Kidney tubule cell (primary cell): ENCODE results near the gene SYT5.
A peak's percentile ranks its signal among the peaks of the same experiment; 100 is the strongest.
"Not testable (repeated sequence)": the region's sequence is repeated elsewhere in the genome, so short reads cannot be mapped to it uniquely, and the experiment has no call there.

ENCODE experiments used
- DNase-seq: peaks from one replicate; pipeline ENCODE4 v3.0.0-alpha.2; 2018; ENCODE audit warnings: low spot score

The SYT5 gene

DNA sequence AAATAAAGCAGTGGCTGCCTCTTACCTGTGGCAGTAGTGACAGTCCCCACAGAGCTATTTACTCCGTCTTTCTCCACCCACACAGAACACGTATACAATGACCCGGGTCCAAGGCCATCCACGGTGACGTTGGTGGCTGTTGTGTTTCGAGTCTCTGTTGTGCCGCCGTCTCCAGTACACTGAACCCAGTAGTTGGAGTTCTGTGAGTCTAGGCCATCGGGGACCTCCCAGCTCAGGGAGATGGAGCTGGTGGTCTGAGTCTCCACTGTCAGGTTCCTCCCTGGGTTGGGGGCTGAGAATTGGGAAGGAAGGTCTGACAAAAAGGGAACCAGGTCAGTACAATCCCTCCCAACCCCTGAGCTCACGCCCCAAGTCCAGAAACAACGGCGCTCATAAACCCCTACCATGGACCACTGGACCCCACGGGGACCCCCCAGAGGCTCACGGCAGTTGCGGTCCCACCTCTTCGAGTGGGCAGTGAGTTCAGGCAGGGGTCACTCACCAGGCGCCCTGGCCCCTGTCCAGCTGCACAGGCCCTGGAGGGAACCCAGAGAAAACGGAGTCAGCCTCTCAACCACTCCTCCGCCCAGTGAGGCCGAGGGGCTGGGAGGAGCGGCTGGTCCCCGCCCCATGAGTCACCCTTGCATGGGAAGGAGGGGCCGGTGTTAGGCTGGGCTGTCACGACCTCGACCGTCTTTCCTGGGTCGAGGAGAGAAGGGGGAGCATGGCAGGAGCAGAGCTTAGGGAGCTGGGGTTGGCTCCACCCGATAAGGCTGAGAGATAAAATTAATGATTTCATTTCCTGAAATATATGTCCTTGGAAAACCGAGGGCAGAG lies 26.8 kb upstream of the SYT5 start:
- peak; percentile 88 for DNase-seq

DNA sequence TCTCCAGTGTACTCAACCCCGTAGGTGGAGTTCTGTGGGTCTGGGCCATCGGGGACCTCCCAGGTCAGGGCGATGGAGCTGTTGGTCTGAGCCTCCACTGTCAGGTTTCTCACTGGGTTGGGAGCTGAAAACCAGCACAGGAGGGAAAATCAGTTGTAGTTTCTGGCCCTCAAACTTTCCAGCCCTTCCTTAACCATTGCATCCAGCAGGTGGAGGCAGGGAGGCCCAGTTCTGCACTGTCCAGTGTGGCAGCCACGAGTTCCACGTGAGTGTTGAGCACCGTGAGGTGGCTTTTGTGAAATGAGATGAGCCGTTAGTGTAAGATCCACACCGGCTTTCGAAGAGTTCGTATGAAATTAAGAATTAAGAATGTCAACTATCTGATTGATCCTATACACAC lies 22.1 kb upstream of the SYT5 start:
- not testable (repeated sequence) for DNase-seq

GRCh38 chr19:55199620-55200204 lies 19.6 kb upstream of the SYT5 start:
- no peak for DNase-seq

- no peak for DNase-seq
Observed at GRCh38 chr19:55198651-55199050, 18.6 kb upstream of the SYT5 start.

GRCh38 chr19:55197528-55197927 lies 17.4 kb upstream of the SYT5 start:
- no peak for DNase-seq

DNA sequence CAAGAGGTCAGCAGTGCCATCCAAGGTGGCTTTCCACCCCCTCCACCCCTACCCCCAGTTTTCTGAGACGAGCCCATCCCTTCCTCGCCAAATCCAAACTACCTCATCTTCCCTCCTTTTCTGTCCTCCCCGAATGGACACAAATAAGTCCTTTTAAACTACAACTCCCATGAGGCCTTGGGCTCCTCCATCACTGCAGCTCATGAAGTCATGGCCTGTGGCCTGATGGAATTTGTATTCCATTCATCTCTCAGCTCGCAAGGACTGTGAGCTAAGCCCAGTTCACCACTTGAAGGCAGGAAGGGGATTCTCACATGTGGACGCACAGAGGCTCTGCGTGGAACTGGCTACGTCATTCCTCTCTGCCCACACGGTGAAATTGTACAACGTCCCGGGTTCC lies 16.7 kb upstream of the SYT5 start:
- DNase-seq = no peak

DNA sequence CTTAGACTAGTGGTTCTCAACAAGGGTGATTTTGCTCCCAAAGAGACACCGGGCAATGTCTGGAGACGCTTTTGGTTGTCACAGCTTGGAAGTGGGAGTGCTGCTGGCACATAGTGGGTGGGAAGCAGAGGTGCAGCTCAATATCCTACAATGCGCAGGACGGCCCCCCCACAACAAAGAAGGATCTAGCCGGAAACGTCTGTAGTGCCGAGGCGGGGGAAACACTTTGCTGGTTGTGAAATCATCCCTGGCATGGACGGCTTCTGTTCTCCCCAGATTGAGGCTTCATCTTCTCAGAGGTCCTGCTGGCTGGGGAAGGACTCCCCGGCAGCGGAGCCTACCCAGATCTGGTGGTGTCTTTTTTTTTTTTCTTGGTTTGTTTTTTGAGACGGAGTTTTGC lies 13.4 kb upstream of the SYT5 start:
- no peak for DNase-seq

- peak; percentile 55 for DNase-seq
Observed at GRCh38 chr19:55189403-55189835, 9.3 kb upstream of the SYT5 start.

GRCh38 chr19:55188625-55189024 lies 8.5 kb upstream of the SYT5 start:
- DNase-seq = peak; percentile 32

GRCh38 chr19:55186080-55186479 lies 6.0 kb upstream of the SYT5 start:
- no peak for DNase-seq

DNA sequence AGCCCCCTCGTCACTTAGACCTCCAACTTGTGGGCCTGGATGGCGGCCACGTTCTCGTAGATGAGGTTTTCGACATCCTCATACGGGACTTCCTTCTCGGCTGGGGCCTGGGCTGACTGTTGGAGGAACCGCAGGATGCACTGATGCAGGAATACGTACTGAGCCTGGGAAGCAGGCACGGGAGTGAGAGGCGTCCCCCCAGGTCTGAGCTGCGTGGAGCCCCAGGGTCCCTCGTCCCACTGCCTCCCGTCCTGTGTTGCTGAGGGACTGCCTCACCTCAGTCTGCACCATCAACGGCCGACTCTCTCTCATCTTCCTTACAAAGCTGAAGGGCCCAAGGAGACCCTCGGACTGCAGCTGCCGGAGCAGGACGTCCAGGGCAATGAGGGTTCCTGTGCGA lies 1.7 kb upstream of the SYT5 start:
- DNase-seq = no peak

DNA sequence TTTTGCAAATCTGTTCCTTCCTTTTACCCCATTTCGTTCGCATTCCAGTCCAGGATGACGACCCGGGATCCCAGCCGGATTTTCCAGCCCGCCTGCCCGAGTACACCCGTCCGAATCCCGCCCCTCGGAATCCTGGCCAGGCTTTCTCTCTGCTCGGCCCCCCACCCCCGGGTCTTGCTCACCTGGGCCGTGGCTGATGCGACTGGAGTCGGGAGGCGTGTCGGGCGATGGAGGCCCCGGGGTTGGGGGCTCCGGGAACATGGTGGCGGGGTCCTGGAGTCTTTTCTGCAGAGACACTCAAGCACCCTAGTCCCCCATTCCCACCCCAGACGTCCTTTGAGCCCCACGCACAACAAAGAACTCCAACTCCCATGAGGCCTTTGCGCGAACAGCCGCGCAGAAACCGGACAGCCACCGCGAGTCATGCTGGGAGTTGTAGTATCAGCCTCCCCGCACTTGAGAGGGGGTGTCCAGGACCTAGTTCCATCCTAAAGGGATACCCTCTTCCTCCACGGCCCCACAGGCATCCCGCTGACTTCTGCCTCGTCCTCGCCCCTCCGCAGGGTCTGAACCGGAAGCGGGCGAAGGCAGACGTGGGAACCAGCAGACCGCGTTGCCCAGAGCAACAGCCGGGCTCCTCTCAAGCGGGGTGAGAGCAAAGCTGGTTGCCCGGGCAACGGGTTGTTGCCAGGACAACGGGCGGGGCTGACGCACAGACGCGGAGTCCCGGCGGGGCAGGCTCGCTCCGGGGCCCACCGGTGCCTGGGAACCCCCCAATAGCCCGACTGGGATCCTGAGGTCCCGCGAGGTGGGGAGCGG lies 1.1 kb downstream of the SYT5 start:
- peak; percentile 77 for DNase-seq

DNA sequence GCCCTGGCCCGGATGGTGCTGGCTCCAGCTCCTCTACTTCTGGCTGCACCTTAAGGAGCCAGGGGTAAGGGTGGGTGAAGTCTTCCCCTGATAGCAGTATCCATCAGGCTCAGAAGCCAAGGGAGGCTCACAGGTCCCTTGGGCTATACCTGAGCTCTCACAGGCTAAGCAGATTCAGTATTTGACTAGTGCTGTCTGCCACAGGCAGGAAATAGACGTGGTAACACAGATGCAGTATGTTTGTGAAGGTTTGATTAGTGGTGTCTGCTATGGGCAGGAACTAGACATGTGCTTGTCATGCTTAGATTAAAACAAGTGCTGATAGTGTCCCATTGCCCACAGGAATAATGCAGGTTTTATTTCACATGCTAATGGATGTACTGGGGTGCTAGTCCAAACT lies 4.0 kb downstream of the SYT5 start:
- DNase-seq = no peak

DNA sequence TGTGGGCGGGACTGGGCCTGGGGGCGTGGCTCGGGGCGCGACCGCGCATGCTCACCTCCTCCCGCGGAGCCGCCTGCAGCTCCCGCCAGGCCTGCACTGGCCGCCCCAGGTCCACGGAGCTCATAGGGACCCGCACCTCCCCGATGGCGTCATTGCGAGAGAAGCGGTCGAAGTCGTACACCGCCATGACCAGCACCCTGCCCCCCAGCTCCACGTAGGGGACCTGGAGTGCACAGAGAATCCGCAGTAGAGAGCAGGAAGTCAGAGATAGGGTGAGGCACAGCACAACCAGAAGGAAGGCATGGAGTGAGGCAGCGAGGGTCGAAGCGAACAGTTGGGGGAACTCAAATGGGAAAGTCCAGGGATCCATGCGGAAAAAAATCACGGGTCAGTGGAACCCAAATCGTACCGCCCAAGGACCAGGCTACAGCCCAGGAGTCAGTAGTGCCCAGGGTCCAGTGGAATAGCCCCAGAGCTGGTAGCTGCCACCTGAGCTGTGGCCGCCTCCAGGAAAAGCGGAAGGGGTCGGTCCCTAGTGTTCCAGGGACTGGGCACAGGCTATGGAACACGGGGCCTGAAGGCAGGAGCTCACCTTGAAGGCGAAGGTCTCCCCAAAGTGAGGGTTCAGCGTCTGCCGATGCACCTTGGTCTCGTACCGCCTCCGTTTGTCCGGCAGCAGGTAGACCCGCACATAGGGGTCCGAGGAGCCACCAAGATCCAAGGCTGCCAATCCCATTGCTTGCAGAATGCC lies 4.8 kb downstream of the SYT5 start:
- no peak for DNase-seq

DNA sequence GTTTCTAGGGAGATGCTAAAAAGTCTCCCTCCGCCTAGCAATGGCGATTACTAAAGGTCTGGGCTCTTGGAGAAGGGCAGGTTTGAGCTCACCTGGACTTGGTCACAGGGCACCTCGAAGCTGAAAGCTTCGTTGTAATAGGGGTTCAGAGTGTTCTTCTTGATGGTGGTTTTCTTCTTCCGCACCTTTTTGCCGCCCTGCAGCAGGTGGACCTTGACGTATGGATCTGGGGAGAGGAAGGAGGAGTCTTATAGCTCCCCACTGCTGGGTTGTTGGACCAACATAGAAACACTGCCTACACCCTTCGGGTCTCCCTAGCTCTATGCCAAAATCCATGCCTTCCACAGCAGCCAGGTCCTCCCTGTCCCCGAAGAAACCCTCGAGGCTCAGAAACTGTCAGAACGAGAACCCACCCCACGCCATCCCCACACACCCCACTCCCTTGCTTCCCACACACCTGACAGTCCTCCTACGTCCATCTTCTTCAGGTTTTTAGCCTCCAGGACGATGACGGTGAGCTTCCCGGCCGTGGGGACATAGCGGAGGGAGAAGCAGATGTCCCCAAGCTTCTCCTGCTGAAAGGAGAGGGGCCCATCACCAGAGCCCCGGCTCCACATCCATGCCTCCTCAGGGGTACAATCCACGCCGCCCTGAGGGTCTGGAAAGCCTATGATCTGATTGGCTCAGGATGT lies 5.5 kb downstream of the SYT5 start:
- DNase-seq = no peak

DNA sequence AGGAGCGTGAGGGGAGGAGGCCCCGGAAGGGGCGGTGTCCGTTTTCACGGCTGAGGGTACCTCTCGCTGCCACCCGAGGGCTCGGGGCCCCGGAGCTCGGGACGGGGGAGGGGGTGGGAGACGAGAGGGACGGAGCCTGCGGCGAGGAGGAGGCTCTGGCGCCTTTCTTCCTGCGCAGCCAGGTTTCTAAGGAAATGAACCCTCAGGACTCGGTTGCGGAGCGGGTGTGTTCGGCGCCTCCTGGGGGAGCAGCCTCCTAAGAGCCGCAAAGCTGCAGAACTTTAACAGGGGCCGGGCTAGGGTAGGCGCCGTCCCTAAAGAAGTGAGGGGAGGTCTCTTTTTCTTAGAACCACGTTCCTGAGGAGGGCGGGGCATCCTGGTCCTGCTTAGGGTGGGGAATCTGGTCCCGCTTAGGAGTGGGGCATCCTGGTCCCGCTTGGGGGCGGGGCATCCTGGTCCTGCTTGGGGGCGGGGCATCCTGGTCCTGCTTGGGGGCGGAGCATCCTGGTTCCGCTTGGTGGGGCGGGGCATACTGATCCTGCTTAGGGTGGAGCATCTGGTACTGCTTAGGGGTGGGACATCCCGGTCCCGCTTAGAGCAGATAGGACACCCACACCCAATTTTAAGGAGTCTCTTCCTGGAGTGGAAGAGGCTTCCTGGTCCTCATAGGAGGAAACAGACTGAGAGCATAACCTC lies 6.2 kb downstream of the SYT5 start:
- DNase-seq = peak; percentile 60

DNA sequence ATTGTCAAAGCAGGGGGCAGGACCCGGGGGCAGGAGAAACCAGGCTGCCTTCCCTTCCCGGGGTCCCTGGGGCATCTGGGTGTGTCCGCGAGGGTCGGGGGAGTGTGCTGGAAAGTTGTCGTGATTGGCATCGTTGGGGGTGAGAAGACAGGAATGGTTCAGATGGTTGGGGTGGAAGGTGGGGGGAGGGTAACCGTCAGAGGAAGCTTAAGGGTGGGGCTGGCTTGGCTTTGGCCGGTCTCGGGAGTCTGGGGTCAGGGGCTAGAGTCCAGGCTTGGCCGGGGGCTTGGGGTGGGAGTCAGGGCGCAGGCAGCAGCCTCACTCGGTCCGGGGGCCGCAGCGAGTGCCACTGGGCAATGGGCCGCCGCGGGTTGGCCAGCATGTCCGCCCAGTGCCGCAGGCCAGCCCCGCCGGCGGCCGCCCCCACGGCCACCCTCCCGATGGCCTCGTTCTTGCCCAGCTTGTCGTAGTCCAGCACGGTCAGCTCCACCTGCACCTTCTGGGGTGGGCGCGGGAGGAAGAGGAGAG lies 6.8 kb downstream of the SYT5 start:
- DNase-seq = no peak

GRCh38 chr19:55172741-55173140 lies 7.3 kb downstream of the SYT5 start:
- DNase-seq = peak; percentile 71

DNA sequence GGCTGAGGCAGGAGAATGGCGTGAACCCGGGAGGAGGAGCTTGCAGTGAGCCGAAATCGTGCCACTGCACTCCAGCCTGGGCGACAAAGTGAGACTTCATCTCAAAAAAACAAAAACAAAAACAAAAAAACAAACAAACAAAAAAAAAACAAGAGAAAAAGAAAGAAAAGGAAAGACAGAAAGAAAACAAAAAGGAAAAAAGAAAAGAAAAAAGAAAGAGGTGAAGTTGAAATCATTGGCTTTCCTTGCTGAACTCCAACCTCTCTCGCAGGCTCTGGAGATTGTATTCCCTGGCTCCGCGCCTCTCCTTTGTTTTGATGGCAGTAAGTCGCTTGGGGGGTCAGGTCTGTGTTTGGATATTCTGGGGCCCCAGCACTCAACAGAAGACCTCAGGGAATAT lies 7.8 kb downstream of the SYT5 start:
- DNase-seq = not testable (repeated sequence)

GRCh38 chr19:55171440-55171839 lies 8.6 kb downstream of the SYT5 start:
- no peak for DNase-seq

DNA sequence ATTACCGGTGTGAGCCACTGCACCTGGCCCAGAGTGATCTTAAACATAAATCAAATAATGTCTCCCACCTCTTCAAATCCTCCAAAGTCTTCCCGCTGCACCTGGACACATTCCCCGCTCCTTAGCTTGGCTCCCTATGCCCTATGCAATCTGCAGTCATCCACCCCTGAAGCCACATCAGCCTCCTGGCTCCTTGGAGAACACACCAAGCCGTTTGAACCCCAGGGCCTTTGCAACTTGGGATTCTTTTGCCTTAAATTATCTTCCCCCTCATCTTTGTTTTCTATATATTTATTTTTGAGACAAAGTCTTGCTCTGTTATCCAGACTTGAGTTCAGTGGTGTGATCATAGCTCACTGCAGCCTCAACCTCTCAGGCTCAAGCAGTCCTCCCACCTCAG lies 11.0 kb downstream of the SYT5 start:
- DNase-seq = no peak
